Activated naive CD8-positive, alpha-beta T cell (primary cell): ENCODE results near the gene SETBP1.

Experiments used
- H3K27ac Mint-ChIP-seq: one replicate; pipeline ENCODE4 v1.8.0; 2021; ENCODE audit warnings: mixed read lengths
- H3K27me3 Mint-ChIP-seq: one replicate; pipeline ENCODE4 v1.8.0; 2021; ENCODE audit warnings: mixed read lengths
- H3K36me3 Mint-ChIP-seq: one replicate; pipeline ENCODE4 v1.8.0; 2021; ENCODE audit warnings: mixed read lengths
- H3K4me1 Mint-ChIP-seq: one replicate; pipeline ENCODE4 v1.8.0; 2021; ENCODE audit warnings: low read depth, mixed read lengths
- H3K4me3 Mint-ChIP-seq: one replicate; pipeline ENCODE4 v1.8.0; 2021; ENCODE audit warnings: mild to moderate bottlenecking, mixed read lengths
- H3K9me3 Mint-ChIP-seq: one replicate; pipeline ENCODE4 v1.8.0; 2021; ENCODE audit warnings: low read depth, mixed read lengths

The SETBP1 gene

GRCh38 chr18:44859263-44859662 is 178.6 kb downstream of the SETBP1 start:
- H3K4me3 Mint-ChIP-seq: no peak overlapping the region
- no peak overlapping the region for H3K27ac Mint-ChIP-seq
- H3K9me3 Mint-ChIP-seq: no peaks in the 10 kb centered on the region
- H3K27me3 Mint-ChIP-seq: peaks cover 1% of the 10 kb centered on the region
- H3K4me1 Mint-ChIP-seq: no peaks in the 10 kb centered on the region
- no peaks in the 10 kb centered on the region for H3K36me3 Mint-ChIP-seq

GRCh38 chr18:44859751-44860439 is 179.2 kb downstream of the SETBP1 start:
- Mint-ChIP-seq H3K9me3 (no peaks in the 10 kb centered on the region), H3K36me3 (no peaks in the 10 kb centered on the region), H3K4me1 (no peaks in the 10 kb centered on the region), H3K27ac (no peak overlapping the region), H3K4me3 (no peak overlapping the region), H3K27me3 (peaks cover 1% of the 10 kb centered on the region)

GRCh38 chr18:44862112-44862511 is 181.4 kb downstream of the SETBP1 start:
- H3K9me3 Mint-ChIP-seq: no peaks in the 10 kb centered on the region
- H3K4me1 Mint-ChIP-seq: no peaks in the 10 kb centered on the region
- H3K27ac Mint-ChIP-seq: no peak overlapping the region

GRCh38 chr18:44866103-44866502 is 185.4 kb downstream of the SETBP1 start:
- Mint-ChIP-seq H3K4me3 (no peak overlapping the region), H3K36me3 (no peaks in the 10 kb centered on the region), H3K27ac (no peak overlapping the region), H3K4me1 (no peaks in the 10 kb centered on the region), H3K27me3 (peaks cover 1% of the 10 kb centered on the region), H3K9me3 (no peaks in the 10 kb centered on the region)

More at GRCh38 chr18:44862112-44862511, 181.4 kb downstream of the SETBP1 start:
- H3K36me3 Mint-ChIP-seq: no peaks in the 10 kb centered on the region
- no peak overlapping the region for H3K4me3 Mint-ChIP-seq
- peaks cover 1% of the 10 kb centered on the region for H3K27me3 Mint-ChIP-seq

GRCh38 chr18:44869533-44869932 is 188.8 kb downstream of the SETBP1 start:
- Mint-ChIP-seq H3K9me3 (no peaks in the 10 kb centered on the region), H3K4me1 (peaks cover 3% of the 10 kb centered on the region)

GRCh38 chr18:44870631-44871502 is 190.2 kb downstream of the SETBP1 start:
- Mint-ChIP-seq H3K4me1 (peaks cover 3% of the 10 kb centered on the region), H3K36me3 (no peaks in the 10 kb centered on the region), H3K27ac (no peak overlapping the region), H3K27me3 (peaks cover 2% of the 10 kb centered on the region), H3K4me3 (no peak overlapping the region), H3K9me3 (no peaks in the 10 kb centered on the region)

More at GRCh38 chr18:44869533-44869932, 188.8 kb downstream of the SETBP1 start:
- H3K36me3 Mint-ChIP-seq: no peaks in the 10 kb centered on the region
- no peak overlapping the region for H3K4me3 Mint-ChIP-seq
- H3K27ac Mint-ChIP-seq: no peak overlapping the region
- H3K27me3 Mint-ChIP-seq: peaks cover 2% of the 10 kb centered on the region

- no peak overlapping the region for H3K27ac Mint-ChIP-seq
- H3K4me3 Mint-ChIP-seq: no peak overlapping the region
Measured at GRCh38 chr18:44871771-44872170, 191.1 kb downstream of the SETBP1 start.

GRCh38 chr18:44876024-44876423 is 195.3 kb downstream of the SETBP1 start:
- H3K9me3 Mint-ChIP-seq: no peaks in the 10 kb centered on the region
- no peaks in the 10 kb centered on the region for H3K36me3 Mint-ChIP-seq
- peaks cover 1% of the 10 kb centered on the region for H3K27me3 Mint-ChIP-seq
- H3K27ac Mint-ChIP-seq: no peak overlapping the region
- no peak overlapping the region for H3K4me3 Mint-ChIP-seq
- peaks cover 5% of the 10 kb centered on the region for H3K4me1 Mint-ChIP-seq

More at GRCh38 chr18:44871771-44872170, 191.1 kb downstream of the SETBP1 start:
- no peaks in the 10 kb centered on the region for H3K9me3 Mint-ChIP-seq
- no peaks in the 10 kb centered on the region for H3K36me3 Mint-ChIP-seq
- peaks cover 2% of the 10 kb centered on the region for H3K27me3 Mint-ChIP-seq
- H3K4me1 Mint-ChIP-seq: peaks cover 3% of the 10 kb centered on the region

- Mint-ChIP-seq H3K36me3 (no peaks in the 10 kb centered on the region), H3K27ac (no peak overlapping the region), H3K4me1 (peaks cover 2% of the 10 kb centered on the region), H3K27me3 (peaks cover 1% of the 10 kb centered on the region), H3K9me3 (no peaks in the 10 kb centered on the region), H3K4me3 (no peak overlapping the region)
Measured at GRCh38 chr18:44876755-44877154, 196.1 kb downstream of the SETBP1 start.

- H3K4me3 Mint-ChIP-seq: no peak overlapping the region
- H3K27me3 Mint-ChIP-seq: peaks cover under 1% of the 10 kb centered on the region
- H3K36me3 Mint-ChIP-seq: no peaks in the 10 kb centered on the region
- H3K27ac Mint-ChIP-seq: no peak overlapping the region
- H3K4me1 Mint-ChIP-seq: peaks cover 2% of the 10 kb centered on the region
- no peaks in the 10 kb centered on the region for H3K9me3 Mint-ChIP-seq
Measured at GRCh38 chr18:44878335-44878734, 197.6 kb downstream of the SETBP1 start.

- H3K27ac Mint-ChIP-seq: no peak overlapping the region
- H3K9me3 Mint-ChIP-seq: no peaks in the 10 kb centered on the region
- peaks cover 2% of the 10 kb centered on the region for H3K4me1 Mint-ChIP-seq
- no peaks in the 10 kb centered on the region for H3K36me3 Mint-ChIP-seq
- no peaks in the 10 kb centered on the region for H3K27me3 Mint-ChIP-seq
- no peak overlapping the region for H3K4me3 Mint-ChIP-seq
Measured at GRCh38 chr18:44880170-44880569, 199.5 kb downstream of the SETBP1 start.

GRCh38 chr18:44881461-44882162 is 200.9 kb downstream of the SETBP1 start:
- H3K27ac Mint-ChIP-seq: no peak overlapping the region
- H3K27me3 Mint-ChIP-seq: no peaks in the 10 kb centered on the region
- no peak overlapping the region for H3K4me3 Mint-ChIP-seq
- peaks cover 2% of the 10 kb centered on the region for H3K36me3 Mint-ChIP-seq
- H3K9me3 Mint-ChIP-seq: no peaks in the 10 kb centered on the region
- peaks cover 4% of the 10 kb centered on the region for H3K4me1 Mint-ChIP-seq

GRCh38 chr18:44882163-44882868 is 201.6 kb downstream of the SETBP1 start:
- no peaks in the 10 kb centered on the region for H3K9me3 Mint-ChIP-seq
- H3K4me3 Mint-ChIP-seq: no peak overlapping the region
- H3K27ac Mint-ChIP-seq: no peak overlapping the region
- H3K4me1 Mint-ChIP-seq: peaks cover 9% of the 10 kb centered on the region
- peaks cover 2% of the 10 kb centered on the region for H3K36me3 Mint-ChIP-seq
- H3K27me3 Mint-ChIP-seq: no peaks in the 10 kb centered on the region

- peaks cover 13% of the 10 kb centered on the region for H3K4me1 Mint-ChIP-seq
- H3K36me3 Mint-ChIP-seq: peaks cover 5% of the 10 kb centered on the region
- no peaks in the 10 kb centered on the region for H3K9me3 Mint-ChIP-seq
- no peak overlapping the region for H3K27ac Mint-ChIP-seq
- no peak overlapping the region for H3K4me3 Mint-ChIP-seq
- H3K27me3 Mint-ChIP-seq: no peaks in the 10 kb centered on the region
Measured at GRCh38 chr18:44883671-44884070, 203.0 kb downstream of the SETBP1 start.
